M059J (cell line): Measurements from ENCODE around the gene MICAL3. TPM values are rescaled to one million over a fixed set of nuclear protein-coding genes. Genes with fewer than 3 reads are reported as not detected.
A peak's percentile ranks its signal among the peaks of the same experiment; 100 is the strongest.

Experiments used
- DNase-seq: peaks from one replicate; pipeline ENCODE4 v3.0.0-alpha.2; 2012; ENCODE audit warnings: low read depth
- total RNA-seq: library from RNA; depleted of rRNA; stranded (reverse); fragments of >200 nt; shearing (Covaris generic); gene quantifications from 2 replicates; pipeline ENCODE4 v1.2.3, GENCODE V29; 2014

MICAL3 gene
- total RNA-seq, 1 experiment from 2014 or later: 33.6 TPM

DNA sequence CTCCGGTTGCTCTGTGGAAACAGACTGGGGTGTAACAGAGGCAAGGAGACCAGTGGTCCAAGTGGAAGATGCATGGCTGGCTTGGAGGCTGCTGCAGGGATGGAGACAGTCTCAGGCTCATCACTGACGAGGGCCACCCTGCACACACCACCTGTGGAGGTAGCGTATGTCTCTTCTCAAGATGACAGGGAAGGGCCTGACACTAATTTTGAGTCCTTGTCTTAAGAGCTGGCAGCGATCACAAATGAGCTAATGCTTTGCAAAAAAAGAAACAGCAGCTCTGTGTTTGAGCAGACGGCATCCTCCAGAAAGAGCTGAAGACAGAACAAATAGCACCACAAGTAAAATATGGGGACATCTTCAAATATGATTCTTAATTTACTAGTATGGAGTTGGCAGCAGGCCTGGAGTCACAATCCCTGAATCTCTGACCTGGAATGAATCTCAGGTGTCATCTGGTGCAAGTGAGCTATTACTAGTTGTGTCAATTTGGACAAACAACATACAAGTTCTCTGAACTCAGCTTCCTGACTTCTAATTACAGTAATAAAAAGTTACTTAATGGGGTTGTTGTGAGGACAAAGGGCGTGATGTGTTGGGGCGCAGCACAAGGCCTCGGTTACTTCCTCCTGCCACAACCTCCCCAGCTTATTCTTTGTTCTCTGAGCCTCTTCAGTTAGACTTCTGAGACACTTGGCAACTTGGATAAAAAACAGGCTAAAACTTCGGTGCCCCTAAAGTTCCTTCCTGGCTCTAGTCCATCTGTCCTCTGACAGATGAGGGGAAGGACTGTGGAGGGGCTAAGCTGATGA, 154.9 kb downstream of the MICAL3 start:
- DNase-seq: no peak

- no peak for DNase-seq
Measured at GRCh38 chr22:17868771-17869170, 155.6 kb downstream of the MICAL3 start.

- DNase-seq: peak; percentile 15
Measured at GRCh38 chr22:17867160-17867785, 157.1 kb downstream of the MICAL3 start.

DNA sequence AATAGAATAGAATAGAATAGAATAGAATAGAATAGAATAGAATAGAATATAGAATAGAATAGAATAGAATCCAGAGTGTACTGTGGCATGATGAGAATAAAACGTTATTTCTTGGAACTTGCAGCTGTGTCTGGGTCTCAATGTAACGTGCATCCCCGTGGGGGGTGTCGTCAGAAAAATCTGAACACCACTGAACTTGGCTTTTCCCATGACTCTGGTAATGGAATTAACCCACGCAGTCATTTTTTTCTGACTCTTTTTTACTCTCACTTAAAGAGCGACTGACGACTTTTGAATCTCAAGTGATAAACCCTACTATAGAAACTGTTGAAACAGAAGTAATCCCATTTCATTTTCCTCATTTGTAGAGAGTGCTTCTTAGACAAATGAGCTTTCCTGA, 157.7 kb downstream of the MICAL3 start:
- DNase-seq: no peak

DNA sequence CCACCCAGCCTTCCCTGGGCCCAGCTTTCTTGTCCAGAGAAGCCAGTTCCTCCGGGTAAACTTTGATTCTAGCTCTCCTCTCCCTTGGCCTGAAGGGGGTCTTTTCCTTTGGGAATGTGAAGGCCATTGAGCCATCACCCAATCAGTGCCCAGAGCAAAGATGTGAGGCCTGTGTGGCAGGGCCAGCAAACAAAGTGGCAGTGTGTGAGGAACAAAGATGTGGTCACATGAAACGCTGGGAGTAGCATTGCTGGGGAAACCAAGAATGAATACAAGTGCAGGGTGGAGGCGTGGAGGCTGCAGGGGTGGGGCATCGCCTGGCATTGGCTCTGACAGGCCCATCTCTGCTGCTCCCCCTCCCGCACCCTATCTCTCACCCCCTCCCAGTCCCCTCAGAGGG, 158.2 kb downstream of the MICAL3 start:
- no peak for DNase-seq

GRCh38 chr22:17865183-17866055, 158.9 kb downstream of the MICAL3 start:
- DNase-seq: no peak

- no peak for DNase-seq
Measured at GRCh38 chr22:17864398-17865182, 159.8 kb downstream of the MICAL3 start.

- peak; percentile 84 for DNase-seq
Measured at GRCh38 chr22:17862646-17863181, 161.6 kb downstream of the MICAL3 start.

- DNase-seq: no peak
Measured at GRCh38 chr22:17861909-17862308, 162.5 kb downstream of the MICAL3 start.

GRCh38 chr22:17860220-17860965, 164.0 kb downstream of the MICAL3 start:
- no peak for DNase-seq

DNA sequence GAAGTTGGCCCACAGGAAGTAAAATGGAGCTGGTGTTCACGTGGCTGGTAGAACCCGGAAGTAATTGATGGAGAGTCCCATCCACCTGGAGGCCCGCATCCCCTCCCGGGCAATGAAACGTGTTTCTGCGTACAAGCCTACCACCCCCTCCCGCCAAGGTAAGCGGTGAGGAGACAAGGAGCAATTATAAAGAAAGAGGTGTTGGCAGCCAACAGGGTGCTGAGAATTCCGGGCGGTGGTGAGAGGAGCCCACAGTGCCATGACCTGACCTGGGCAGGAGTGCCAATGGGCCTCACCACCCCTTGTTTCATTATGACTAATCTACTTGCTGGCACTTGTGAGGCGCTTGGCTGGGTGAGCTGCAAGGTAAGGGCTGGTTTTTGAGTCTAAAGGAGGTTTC, 166.3 kb downstream of the MICAL3 start:
- DNase-seq: no peak

DNA sequence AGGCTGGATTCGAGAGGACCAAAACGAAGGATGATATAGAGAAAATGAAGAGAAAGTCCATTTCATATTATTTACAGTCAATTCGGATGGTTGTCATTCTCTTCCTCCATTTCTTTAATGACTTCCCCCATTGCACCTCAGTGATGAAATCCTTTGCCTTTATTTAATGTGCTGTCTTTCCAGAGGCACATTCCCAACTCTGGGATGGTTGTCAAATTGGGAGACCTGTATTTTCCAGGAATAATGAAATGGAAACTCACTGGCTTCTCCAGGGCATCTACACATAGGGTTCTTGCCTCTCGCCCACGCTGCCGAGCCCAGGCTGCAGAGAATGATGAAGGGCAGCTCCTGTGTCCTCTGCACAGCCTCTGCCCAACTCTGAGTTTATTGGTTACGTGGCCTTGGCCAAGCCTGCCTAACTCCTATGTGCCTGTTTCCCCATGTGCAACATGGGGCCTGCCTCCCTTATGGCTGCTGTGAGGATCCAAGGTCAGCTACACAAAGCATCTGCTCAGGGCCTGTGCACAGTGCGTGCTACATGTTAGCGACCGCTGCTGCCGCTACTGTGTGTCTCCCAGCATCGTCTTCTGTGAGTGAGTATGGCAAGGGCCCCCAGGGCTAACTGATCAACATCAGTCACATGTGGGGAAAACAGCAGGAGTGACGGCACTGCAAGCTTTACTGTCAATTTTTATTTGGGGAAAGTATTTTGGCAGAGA, 168.6 kb downstream of the MICAL3 start:
- DNase-seq: no peak

- DNase-seq: no peak
Measured at GRCh38 chr22:17853073-17853472, 171.3 kb downstream of the MICAL3 start.

DNA sequence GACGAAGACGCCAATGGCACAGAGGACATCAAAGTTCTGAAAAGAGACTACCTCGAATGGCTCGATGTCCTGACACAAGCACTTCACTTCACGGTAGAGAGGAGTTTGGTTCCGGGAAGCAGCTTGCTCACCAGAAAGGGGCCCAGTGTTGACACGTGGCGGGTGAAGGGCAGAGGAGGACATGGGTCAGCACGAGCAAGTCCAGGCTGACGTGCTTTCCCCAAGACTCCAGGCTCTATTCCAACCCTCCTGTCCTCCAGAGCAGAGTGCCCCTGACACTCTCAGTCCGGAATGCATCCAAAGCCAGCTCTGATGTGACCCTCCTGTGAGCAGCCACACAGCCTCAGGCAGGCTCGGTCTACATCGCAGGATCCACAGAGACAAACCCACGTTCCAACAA, 172.6 kb downstream of the MICAL3 start:
- no peak for DNase-seq

DNA sequence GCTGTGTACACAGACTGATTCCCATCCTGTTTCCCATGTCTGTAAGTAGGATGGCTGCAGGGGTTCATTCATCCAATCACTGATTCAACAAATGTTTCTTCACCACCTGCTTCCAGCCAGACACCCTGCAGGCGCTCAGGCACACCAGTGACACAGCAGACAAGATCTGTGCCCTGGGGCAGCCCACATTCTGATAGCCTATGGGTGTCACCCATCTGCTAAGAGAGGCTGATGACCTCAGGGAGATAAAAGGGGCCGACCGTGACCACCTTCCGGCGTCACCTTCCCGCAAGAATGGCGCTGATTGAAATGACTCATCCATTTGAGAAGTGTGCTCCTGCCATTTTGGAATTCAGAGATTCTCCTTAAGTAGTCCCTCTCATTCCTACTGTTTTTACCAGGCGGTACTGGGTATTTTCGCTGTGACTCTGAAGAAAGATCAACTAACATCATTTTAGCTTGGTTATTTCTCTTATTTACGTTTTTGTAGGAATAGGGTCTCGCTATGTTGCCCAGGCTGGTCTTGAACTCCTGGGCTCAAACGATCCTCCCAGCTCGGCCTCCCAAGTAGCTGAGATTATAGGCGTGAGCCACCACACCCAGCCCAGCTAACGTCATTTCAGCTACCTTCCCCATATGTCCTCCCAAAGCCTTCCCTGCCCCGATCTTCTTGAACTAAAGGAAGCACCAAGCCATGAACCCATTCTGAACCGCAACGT, 176.8 kb downstream of the MICAL3 start:
- peak; percentile 57 for DNase-seq

- DNase-seq: no peak
Measured at GRCh38 chr22:17846326-17846992, 177.9 kb downstream of the MICAL3 start.

- DNase-seq: no peak
Measured at GRCh38 chr22:17845790-17846189, 178.6 kb downstream of the MICAL3 start.

GRCh38 chr22:17845327-17845726, 179.0 kb downstream of the MICAL3 start:
- DNase-seq: no peak

DNA sequence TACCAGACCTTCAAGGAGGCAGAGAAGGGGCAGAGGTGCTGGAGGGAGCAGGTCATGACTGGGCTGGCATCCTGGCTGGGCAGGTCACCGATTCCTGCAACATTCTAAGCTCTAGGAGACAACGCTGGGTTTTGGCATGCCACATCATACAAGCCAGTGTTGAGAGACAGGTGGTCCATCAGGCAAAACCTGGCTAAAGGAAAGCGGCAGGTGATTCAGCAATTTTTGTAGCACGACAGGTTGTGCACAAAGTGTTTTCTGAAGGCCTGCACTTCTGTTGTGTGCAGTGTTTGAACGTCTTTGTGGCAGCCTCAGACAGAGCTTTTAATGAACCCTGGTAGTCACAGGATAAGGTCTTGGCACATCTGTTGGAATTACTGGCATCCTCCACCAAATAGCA, 180.2 kb downstream of the MICAL3 start:
- DNase-seq: no peak
